COR-L47 (cell line): Measurements from ENCODE around the gene PLXDC2.

Experiments
- DNase-seq: peaks from one replicate; lab custom pipeline; 2025; lab: John Stamatoyannopoulos, UW

Gene PLXDC2

DNA sequence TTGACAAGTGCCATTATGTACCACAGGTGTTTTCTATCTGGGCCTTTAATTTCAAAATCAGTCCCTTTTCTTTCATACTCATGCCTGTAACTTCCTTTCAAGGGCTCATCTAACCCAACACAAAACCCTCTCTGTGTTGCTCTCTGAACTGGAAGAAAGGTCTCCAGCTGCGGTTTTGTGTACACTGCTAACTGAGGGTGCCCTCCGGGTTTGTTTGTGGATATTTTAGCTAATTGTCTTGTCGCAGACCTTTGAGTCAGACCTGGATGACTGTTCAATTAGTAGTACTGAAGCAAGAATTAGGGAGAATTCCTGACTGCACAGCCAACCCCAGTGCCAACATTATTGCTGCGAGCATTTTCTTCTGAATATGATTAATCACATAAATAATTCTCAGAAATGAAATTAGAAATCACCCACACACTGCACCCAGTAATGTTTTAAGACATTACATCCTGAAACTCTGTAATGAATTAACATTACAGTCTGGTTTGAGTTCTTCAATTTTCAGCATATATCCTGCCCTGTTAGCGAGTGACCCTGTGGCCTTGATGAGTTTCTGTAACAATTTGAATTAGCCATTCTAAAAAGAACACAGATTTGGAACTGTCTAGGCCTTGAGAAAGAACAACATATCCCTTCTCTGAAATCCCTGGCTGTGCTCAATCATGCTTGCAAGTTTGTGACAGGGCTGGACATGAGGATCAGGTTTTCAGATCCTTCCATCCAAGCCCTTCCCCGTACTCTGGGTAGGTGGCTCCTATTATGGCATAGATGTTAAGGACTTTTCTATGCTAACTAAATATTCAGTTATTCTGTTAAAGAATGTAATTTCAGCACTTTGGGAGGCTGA is 460.1 kb downstream of the PLXDC2 start:
- peak; percentile 3 for DNase-seq

DNA sequence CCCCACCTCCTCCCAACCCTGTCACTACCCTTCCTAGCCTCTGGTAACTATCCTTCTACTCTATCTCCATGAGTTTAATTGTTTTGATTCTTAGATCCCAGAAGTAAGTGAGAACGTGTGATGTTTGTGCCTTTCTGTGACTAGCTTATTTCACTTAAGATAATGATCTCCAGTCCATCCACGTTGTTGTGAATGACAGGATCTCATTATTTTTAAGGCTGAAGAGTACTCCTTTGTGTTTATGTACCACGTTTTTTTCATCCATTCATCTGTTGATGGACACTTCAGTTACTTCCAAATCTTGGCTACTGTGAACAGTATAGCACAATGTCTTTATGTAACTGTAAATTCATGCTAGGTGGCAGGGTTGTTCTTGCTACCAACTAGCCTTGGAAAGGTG is 461.6 kb downstream of the PLXDC2 start:
- no peak for DNase-seq

DNA sequence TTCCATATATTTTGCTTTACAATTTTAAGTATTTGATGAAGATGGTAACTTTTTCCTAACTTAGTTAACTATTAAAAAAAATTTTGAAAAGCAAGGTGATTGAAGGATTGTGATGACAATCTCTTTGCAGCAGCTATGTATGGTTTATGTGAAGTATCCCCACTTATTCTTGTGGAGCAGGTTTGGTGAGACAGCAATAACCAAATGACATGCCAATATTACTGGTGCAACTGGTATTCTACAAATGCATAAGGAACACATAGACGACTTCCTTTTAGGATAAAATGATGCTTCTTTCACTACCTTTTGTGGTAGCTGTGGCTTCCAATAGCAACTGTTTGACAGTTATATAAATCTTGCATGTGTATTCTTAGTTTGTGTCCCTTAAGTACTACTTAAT is 465.3 kb downstream of the PLXDC2 start:
- DNase-seq: no peak

DNA sequence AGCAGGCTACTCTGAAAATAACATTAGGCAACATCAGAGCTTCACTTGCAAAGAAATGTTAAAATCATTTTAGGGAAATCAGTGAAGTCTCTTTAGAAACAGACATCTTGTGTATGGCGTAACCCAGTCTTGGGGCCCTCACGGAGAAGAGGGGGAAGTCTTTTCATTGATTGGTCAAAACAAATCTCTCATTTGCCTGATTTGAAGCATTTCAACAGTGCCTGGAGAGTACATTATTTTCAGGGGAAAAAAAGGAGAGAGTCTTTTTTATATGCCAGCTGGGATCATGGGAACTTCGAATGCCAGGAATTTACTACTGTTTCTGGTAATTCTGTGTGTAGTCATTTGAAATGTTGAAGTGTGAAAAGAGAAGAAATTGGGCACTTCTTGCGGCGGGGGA is 471.4 kb downstream of the PLXDC2 start:
- no peak for DNase-seq

DNA sequence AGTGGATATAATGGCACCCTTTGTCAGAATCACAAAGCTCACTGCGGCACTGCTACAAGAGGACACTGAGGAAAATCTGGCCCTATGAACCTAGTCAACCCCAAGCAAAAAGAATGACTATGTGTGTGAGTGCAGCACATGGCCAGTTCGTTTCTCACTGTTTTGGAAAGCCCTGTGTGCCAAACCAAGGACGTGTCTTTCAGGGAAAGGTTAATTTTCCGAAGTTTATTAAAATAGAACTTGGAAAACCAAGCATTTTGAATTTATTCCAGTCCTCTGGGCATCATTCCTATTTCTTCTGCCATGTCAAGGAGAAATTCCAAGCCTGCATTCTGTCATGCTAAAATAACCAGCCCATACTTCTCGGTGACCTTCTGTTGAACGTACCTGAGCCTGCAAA is 471.8 kb downstream of the PLXDC2 start:
- DNase-seq: no peak

DNA sequence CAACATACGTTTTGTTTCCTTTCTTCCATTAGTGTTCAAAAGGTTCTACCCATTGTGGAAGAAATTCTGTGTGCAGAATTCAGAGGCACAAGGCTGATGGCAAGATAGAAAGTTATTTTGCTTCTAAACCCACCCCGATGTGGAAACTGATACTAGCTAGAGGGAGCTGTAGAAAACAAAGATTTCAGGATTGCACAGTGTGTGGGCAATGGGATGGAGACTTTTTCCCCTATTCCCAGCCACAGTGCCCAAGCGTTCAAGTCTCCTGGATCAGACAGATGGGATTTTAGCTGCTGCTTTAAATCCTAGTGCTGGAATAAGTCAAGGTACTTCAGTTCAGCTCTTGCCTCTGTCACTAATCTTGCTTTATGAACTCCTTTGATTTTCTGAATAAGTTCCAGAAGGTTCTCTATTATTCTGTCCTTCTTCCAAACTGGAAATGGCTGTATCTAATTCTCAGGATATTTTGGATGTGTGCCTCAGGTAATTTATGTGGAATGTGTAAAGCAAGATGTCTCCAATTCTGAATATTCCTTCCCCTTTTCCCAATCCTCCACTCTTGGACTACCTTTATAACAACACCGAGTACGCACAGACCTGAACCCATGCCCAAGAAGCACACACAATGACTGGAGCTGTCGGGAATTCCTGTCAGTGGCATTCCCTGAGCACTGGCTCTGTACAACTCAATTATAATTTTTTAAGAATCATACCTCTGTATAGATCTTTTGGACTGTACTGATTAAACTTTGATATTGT is 473.0 kb downstream of the PLXDC2 start:
- DNase-seq: no peak

DNA sequence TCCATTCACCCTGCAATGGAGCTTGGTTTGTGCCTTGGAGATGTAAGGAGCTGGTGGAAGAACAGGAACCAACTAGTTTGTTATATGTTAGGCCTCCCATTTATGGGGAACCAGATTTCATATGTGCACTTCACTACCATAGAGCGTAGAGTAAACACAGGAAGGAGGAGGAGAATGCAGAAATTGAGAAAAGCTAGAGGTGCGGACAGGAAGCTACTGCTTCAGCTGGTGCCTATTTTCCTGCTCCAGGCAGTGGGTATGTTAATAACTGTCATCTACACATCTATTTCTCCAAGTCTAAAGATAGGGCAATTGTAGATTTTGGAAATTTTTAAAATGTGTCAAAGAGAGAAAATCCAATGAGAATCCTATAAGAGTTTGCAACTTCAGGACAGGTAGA is 482.2 kb downstream of the PLXDC2 start:
- DNase-seq: no peak

DNA sequence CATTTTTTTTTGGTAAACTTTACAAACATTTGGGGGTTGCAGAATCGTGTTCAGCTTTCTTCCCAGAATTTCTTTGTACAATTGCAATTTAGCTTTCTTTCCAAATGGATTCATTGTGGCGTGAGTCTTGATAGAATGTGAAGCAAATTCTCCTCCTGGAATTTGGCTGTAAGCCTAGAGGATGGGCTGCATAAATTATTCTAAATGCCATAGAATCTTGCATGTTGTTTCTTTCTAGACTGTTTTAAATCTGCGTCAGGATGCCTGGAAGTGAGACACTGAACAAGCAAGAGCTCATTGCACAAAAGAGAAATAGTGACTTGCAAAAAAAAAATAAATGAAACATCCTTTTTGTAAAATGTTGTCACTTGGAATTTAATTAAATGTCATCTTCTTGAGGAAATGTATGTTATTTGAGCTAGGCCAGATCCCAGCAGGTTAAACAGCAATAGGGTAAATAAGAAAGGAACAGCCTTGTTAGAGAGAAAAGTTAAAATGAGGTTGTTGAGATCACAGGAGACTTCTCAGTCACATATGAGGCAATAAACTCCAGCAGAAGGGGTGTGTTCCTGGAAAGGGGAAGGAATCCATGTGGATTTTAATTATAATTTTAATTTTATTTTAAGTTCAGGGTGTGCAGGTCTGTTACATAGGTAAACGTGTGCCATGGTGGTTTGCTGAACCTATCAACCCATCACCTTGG is 483.0 kb downstream of the PLXDC2 start:
- DNase-seq: no peak

DNA sequence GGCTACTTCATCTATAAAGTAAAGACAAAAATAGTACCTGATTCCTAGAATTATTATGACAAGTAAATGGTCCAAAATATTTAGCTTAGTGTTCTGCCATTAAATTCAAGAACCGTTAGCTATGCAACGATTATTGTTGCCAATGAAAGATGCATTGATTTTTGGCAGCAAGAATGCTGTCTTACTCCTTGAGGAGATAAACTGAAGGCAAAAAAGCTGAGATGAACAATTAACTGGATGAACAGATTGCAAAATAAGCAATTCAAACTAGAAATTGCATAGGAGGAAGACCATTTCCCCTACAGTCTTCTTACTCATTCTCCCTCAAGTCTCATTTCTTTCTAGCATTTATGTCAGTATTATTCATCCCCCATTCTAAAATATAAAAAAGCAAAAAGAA is 484.5 kb downstream of the PLXDC2 start:
- no peak for DNase-seq

DNA sequence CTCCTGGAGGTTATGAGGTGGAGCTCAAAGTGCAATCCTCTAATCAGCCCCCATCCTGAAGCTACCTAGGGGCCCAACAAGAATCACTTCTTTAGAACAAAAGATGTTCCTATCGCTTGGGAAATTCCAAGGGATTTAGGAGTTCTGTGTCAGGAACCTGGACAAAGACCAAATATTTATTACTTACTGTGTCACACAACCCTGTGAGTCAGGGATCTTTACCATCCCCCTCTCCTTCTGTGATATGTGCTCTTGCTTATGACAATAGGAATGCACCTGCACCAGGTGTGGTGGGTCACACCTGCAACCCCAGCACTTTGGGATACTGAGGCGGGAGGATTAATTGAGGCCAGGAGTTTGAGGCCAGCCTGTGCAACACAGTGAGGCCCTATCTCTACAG is 485.8 kb downstream of the PLXDC2 start:
- no peak for DNase-seq

DNA sequence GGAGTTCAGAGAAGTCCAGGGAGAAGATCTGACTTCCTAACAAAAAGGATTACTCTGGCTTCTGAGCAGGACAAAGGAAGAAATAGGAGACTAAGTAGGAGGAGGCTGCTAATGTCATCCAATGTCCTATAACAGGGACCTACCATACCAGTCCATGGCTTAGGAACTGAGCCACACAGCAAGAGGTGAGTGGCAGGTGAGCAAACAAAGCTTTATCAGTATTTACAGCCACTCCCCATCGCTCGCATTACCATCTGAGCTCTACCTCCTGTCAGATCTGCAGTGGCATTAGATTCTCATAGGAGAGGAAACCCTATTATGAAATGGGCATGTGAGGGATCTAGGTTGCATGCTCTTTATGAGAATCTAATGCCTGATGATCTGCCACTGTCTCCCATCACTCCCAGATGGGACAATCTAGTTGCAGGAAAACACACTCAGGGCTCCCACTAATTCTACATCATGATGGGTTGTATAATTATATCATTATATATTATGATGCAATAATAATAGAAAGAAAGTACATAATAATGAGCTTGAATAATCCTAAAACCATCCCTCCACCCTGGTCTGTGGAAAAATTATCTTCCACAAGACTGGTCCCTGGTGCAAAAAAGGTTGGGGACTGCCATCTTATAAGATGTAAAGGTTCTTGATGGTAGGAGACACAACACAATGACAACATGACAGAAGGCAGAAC is 487.4 kb downstream of the PLXDC2 start:
- DNase-seq: no peak

DNA sequence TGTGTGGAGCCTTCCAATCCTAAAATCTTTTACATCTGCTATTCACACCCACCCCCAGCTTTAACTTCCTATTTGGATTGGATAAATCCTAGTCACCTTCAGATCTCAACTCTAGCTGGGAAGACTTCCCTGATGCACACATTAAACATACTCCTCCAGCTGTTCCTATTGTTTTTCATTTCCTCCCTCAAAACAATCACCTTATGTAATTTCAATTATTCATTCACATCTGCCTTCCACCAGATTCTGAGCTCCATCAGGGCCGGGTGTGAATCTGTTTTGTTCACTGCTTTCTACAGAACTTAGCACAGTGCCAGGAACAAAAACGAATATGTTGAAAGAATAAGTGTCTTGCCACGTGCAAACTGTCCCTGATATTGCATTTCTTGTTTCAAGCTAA is 497.4 kb downstream of the PLXDC2 start:
- DNase-seq: no peak

DNA sequence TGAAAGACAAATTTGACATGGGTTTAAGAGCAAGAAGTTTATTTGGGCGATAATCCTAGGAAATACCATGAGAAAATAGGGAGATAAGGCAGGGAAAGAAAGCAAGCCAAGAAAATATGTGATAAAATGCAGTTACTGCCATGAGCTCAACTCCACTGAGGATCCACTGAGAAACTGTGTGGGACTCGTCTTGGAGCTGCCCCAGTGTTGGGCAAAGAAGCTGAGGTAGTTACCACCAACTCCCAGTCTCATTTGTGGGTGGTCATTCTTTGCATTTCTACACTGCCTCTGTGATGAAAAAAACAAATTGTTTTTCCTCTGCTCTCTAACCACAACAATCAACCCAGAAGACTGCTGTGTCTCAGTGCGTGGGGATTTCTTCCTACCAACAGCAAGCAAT is 498.2 kb downstream of the PLXDC2 start:
- no peak for DNase-seq

DNA sequence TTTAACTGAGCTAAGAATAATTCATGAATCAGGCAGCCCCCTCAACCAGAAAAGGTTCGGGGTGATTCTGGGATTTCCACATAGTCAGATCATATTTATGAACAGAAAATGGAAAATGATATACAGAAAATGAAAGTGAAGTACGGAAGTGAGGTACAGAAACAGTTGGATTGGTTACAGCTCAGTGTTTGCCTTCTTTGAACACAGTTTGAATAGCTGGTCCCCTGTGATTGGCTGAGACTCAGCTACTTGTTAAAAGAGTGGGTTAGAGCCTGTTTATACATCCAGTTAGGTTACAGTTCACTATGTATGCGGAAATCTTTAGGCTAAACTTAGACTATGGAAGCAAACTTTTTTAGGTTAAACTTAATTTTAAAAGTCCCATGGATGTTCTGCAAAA is 511.7 kb downstream of the PLXDC2 start:
- no peak for DNase-seq

DNA sequence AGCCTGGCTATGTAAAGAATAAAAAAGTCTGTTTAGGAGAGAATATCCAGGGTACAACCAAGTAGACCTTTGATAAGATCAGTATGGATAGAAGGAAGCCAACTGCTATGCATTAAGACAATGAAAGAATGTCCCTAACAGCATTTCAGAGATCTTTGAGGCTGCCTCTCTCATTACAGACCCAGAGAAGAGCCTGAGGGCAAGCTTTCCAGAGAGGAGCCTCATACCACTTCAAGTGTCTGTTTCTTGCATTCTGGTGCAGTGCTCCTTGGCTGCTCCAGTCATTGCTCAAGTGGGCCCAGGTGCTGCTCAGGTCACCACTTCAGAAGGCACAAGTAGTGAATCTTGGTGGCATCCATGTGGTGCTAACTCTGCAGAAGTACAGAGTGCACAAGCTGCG is 514.0 kb downstream of the PLXDC2 start:
- no peak for DNase-seq

DNA sequence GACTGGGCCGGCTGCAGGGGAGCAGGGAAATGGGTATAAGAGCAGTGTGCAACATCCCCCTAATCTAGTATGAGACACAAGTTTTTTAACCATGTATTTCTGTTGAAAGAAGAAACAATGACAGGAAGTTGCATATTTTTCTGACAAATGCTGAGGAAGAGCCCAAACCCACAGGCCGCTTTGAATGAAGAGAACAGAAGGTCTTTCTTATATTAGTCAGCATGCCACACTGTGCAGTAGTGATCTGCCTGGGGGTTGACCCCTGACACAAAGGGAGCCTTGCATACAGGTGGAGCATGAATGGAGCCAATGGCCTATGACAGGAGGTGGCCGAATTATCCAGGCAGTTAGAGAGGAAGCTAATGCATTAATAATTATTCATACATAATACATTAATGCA is 518.3 kb downstream of the PLXDC2 start:
- DNase-seq: no peak
